Epidermal melanocyte (primary cell): ENCODE measurements around the gene BAX.

Experiments
- DNase-seq: peaks from one replicate; pipeline ENCODE4 v3.0.0; 2011; ENCODE audit warnings: low spot score; ENCODE audit not compliant: insufficient read length

Gene BAX

DNA sequence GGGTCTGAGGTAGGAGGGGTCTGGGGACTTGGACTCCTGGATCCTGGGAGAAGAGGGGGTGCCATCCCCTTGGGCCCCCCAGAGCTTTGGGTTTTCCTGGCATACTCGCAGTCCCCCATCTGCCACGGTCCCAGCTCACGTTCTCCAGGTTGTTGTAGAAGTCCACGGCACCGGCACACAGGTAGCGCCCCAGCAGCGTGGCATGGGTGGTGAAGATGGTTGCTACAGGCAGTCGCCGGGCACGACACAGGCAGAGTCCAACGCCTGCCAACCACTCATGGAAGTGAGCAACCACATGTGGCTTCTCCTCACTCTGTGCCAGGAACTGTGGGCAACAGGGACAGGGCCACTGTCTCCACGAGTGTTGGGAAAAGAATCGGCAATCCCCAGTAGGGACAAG lies 31.0 kb downstream of the BAX start:
- DNase-seq: no peak

DNA sequence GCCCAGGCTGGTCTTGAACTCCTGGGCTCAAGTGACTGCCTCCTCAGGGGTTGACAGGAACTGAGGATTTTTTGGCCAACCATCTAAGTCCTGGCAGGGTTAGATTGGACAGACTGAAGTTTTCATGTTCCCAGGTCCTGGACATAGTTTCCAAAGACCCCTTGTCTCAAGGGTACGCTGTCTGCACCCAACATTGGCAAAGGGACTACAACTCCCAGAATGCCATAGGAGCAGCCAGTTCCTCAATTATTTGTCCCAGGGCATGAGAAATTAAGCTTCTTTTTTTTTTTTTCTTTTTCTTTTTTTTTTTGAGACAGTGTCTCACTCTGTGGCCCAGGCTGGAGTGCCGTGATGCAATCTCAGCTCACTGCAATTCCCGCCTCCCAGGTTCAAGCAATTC lies 31.5 kb downstream of the BAX start:
- no peak for DNase-seq

DNA sequence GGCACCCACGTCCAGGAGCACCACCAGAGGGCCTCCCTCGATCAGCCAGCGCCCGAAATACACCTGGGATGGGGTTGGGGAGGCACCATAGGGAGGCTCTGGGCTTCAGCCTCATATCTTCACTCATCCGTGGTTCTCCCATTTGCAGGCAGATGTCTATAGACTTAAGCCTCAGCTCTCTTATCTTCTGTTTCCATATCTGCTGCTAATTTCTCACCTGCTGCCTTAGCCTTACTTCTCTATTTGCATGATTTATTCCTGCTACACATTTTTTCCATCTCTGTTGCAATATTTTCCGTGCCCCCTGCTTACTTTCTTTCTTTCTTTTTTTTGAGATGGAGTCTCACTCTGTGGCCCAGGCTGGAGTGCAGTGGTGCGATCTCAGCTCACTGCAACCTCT lies 32.6 kb downstream of the BAX start:
- DNase-seq: no peak

DNA sequence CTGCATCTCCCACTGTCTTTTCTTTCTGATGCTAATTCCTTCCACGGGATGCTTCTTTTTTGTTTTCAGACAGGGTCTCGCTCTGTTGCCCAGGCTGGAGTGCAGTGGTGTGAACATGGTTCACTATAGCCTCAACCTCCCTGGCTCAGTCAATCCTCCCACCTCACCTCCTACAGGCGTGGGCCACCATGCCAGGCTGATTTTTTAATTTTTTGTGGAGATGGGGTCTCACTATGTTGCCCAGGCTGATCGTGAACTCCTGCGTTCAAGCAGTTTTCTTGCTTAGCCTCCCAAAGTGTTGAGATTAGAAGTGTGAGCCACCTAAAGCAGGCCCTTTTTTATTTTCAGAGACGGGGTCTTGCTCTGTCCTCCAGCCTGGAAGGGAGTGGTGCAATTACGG lies 33.6 kb downstream of the BAX start:
- no peak for DNase-seq

DNA sequence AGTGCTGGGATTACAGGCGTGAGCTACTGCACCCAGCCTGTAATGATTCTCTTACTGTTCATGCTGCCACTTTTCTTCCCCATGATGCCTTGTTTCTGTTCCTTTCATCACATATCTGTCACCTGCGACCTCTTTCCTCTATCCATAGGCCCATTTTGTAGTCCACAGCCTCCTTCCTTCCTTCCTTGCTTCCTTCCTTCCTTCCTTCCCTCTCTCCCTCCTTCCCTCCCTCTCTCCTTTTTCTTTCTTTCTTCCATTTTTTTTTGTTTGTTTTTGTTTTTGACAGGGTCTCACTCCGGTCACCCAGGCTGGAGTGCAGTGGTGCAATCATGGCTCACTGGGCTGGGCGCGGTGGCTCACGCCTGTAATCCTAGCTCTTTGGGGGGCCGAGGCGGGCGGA lies 34.2 kb downstream of the BAX start:
- DNase-seq: no peak

DNA sequence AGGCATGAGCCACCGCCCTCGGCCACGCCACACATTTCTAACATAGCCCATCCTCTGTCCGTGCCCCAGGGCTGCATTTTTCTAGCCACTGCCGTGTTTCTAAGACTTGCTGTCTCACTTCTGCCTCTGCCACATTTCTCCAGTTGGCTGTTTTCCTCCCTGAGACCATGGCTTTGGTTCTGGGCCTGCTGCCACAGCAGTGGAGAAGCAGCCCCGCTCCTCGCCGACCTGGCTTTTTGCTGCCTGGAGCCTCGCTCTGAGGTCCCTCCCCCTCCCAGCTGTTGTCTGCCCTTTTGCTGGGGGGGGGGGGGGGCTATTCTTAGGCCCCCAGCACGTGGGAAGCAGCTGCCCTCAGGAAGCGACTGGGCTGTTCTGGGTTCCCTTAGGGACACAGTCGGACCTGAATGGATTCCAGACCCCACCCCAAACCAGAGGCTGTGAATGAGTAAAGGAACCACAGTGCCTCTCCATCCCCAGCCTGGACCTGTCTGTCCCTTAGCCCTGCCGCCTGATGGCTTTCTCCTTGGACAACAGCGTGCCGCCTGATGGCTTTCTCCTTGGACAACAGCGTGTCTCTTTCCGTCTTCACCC lies 35.1 kb downstream of the BAX start:
- DNase-seq: no peak

DNA sequence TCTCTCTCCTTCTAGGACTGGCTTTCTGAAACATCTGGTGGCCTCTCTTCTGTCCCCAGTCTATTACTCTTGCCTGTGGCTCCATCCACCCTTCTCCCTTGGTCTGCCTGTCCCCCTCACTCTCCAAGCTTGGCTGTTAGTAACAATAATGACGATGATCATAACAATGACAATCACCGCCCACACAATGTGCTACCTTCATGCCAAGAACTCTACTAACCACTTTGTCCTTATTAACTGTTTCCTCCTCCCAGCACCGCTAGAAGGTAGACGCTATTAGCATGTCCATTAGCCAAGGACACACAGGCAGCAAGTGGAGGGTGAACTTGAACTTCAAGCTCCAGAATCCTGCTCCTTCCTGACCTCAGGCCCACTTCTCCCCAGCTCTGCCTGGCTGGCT lies 35.7 kb downstream of the BAX start:
- DNase-seq: no peak

DNA sequence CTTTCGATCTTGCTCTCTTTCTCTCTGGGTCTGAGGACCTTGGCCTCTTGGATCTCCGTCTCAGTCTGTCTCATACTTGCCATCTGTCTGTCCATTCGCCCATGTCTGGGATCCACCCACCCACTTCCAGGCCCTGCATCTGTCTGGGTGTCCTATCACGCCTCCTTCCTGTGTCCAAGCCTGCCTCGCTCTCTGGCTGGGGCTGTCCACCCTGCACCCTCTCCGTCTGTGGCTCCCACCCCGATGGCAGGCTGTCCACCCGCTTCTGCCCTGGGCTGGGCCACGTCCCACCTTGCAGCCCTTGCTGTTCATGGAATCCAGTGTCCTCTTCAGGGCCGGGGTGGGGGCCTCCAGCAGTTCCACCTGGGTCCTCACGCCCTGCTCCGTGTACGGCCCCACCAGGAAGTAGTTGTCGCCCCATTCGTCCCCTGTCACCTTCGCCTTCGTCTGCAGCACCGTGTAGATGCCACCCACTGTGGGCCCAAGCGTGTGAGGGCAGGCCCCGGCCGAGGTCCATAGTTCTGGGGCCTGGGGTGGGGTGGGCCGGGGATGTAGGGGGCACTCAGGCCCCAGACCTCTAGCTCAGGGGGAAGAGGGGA lies 36.4 kb downstream of the BAX start:
- DNase-seq: no peak

DNA sequence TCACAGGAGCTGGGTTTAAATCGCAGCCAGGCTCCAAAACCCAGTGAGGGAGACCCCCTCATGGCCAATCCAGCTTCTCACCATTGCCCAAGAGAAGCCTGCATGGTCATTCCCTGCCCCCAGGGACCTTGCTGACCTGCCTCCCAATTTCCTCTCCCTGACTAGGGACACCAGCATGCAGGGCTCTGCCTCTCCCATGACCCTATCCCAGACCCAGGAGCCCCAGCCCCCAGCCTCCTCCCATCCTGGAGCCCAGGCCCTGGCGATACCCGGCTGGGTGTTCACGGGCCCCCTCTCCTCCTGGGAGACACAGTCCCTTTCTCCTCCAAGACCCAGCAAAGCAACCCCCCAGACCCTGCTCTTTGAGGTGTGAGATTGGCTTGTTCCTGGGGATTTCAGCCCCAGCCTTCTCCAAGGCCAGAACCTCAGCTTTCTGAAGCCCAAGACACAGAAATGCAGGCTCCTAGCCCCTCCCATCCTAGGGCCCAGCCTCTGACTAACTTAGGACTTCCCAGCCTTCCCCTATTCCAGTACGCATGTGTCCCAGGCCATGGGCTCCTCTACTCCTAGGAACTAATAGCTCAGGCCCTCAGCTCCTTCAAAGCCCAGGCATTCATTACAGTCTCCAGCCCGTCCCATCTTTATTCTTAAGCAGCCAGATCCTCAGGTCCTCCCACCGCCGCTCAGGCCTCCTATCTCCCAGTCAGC lies 37.4 kb downstream of the BAX start:
- peak; percentile 90 for DNase-seq

DNA sequence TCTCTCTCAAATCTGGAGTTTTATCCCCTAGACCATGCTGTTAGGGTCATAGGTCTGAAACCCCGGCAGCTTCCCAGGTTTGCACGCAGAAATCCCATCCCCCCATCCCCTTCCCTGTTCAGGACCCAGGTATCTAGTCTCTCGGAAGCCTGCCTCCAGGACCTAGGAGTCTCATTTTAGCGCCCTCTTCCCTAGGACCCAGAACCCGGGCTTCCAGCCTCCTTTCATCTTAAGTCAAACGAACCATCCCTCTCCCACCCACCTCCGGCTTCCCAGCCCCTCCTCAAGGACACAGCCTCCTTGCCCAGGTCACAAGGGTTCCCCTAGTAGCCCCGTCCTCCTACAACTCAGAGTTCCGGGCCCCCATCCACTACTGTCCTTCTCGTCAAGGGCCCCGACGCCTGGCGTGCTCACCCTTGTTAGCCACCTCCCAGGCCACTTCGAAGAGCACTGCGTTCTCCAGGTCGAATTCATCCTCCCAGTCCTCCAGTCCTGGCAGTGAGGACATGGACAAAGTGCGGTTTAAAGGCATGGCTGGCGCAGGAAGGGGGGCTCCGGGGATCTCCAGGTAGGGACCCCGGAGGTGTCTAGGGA lies 38.0 kb downstream of the BAX start:
- no peak for DNase-seq

DNA sequence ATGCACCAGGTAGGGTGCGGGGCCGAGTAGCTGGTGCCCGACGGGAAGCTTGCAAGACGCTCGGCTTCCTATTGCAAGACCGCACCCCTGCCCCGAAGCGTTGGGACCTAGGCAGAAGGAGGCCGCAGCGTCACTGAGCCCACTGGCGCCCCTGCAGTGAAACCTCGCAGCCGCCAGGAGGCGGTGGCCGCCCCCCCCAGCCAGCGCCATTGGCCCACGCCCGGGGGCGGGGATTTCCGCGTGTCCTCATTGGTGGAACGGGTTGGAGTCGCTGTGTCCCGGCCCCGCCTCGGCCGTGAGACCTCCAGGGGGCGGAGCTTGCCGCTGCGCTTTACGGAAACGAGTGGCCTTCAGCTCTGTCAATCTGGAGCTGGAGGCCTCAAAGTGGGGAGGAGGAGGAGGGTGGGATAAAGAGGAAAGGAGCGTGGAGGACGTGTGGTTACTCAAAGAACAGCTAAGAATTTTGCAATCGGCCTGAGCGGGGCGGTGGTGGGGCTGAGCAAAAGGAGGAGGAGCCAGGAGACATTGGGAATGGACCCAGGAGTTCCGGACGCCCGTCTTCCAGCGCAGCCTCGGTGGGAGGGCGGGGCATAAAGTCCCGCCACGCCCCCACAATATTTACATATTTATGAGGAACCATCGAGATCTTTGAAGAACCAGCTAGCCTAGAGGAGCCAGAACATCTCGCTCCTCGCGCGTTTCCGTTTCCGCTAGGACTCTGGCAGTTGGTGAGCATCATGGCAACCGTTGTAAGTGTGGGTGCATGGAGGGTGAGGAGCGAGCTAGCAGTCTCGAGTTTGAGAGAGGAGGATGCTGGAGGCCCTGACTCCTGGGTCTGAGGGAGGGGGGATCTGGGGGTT lies 38.7 kb downstream of the BAX start, which contains the start of the genes GYS1 and RUVBL2:
Gene GYS1, minus strand, starts transcription at position 135 of the 860 bp plus-strand sequence. CDS start 197 bp downstream, outside the sequence.
Gene RUVBL2, plus strand, starts transcription at position 713 of the 860 bp plus-strand sequence. Its CDS starts 25 bp downstream, at position 738.
- peak; percentile 95 for DNase-seq

DNA sequence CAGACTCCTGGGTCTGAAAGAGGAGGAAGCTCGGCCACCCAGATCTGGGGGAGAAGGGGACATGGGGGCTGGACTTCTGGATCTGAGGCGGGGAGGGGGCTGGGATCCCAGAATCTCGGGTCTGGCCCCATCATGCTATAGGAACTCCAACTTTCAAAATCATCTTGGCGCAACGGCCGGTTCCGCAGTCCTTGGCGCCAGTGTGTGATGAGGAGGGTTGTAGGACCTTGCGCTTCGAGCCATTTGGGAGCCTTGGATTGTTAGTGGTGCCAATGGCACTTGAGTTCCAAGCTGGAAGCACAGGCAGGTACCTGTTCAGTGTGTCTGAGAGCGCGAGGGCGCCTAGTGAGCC lies 39.3 kb downstream of the BAX start:
- no peak for DNase-seq

DNA sequence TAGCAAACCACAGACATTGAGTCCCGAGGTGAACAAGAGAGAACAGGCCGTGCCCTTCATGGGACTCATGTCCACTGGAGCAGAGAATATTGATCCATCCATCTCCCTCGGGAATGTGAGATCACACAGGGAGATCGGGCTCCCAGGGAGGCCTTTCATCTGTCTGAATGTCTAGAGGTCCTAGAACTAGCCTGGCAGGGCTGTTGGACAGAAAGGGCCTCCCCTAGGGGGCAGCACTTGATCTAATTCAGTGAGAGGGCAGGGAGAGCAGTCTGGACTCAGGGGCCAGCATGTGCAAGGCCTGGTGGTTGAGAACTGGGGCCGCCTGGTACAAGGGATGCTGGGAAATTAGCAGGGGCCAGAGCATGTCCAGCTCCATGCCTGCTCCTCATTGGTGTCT lies 43.3 kb downstream of the BAX start:
- DNase-seq: no peak

DNA sequence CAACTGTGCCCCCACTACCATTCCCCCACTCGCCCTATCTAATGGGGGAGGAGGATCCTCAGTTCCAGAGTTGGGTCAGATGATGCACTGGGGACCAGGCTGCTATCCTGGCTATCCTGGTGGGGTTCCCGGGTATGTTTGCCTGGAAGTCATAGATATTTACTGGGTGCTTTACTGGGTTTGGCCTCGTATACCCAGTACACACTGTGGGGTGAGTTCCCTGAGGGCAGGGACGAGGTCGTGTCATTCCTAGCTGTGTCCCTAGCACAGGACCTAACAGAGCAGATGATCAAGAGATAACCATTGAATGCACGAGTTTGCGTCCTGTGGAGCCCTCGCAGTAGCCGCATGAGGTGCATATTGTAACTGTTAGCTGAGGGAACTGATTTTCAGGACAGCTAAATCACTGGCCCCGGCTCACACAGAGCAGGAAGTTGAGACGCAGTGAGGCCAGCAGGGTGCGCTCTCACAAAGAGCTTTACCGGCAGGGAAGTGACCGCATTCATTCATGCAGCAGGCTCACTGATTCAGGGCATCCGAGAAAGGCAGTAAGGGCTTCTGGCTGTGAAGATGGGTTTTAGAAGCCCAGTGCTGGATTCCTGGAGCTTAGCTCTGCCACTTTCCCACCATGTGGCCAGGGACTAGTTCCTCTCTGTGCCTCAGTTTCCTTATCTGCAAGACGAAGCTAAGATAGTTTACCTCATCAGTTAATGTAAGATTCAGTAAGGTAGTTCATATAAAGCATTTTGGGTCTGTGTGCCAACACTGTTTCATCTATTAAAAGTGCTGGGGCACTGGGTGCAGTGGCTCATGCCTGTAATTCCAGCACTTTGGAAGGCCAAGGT lies 45.0 kb downstream of the BAX start:
- DNase-seq: peak; percentile 50

DNA sequence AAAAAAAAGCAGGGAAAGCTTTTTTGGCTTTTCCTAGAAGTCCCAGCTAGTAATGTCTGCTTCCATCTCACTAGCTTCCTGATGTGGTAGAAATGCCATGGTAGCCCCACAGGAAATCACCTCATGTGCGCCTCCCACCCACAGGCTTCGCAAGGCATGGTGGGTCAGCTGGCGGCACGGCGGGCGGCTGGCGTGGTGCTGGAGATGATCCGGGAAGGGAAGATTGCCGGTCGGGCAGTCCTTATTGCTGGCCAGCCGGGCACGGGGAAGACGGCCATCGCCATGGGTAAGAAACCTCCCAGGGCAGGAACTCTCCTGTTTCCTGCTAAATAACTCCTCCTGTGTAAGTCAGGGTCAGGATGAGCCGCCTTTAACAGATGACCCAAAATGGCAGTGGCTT lies 49.5 kb downstream of the BAX start:
- no peak for DNase-seq

DNA sequence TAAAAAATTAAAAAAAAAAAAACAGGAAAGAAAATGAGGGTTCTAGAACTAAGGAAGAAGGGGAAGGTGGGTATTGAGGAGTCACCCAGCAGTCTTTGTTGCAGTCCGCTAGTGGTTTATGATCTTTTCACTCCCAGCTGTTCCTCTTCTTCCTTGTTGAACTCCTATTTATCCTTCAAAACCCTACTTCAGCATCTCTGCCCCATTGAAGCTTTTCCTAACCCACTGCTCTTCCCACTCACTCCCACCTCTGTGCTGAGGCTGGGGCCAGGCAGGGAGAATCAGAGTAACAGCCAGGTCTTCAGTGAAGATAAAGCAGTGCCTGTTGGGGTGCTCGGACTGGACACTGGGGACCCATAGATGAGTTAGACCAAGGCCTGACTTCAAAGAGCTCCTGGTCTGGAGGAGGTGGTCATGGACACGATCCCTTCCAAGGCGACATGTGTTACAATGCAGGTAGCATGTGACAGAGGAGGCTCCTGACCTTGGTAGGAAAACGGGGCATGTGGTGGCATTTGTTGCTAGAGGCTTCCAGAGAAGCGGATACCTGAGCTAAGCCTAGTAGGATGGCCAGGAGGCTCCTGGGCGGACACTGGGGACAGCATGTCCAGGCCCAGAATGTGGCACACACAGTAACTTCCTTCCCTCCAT lies 50.4 kb downstream of the BAX start:
- DNase-seq: no peak

DNA sequence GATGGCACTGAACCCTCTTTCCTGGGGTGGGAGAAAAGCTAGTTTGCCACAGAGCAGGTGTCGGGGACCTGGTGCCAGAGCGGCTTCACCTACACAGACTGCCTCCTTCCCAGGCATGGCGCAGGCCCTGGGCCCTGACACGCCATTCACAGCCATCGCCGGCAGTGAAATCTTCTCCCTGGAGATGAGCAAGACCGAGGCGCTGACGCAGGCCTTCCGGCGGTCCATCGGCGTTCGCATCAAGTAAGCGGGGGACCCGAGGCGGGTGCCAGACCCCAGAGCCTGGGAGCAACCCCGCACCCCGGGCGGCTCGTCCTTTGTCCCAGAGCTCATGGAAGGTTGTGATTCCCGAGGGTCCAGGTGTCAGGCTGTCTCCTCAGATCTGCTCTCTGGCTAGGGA lies 52.2 kb downstream of the BAX start:
- DNase-seq: no peak

DNA sequence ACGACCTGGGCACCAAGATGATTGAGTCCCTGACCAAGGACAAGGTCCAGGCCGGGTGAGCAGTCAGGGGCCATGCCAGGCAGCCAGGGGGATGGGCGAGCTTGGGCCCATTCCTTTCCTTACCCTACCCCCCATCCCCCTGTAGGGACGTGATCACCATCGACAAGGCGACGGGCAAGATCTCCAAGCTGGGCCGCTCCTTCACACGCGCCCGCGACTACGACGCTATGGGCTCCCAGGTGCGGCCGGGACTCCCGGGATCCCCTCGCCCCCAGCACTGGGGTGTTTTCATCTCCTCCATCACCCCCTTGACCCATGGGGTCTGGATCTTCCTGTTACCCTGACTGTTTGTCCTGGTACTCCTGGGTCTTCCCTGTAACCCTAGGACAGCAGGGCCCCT lies 55.2 kb downstream of the BAX start:
- DNase-seq: no peak

DNA sequence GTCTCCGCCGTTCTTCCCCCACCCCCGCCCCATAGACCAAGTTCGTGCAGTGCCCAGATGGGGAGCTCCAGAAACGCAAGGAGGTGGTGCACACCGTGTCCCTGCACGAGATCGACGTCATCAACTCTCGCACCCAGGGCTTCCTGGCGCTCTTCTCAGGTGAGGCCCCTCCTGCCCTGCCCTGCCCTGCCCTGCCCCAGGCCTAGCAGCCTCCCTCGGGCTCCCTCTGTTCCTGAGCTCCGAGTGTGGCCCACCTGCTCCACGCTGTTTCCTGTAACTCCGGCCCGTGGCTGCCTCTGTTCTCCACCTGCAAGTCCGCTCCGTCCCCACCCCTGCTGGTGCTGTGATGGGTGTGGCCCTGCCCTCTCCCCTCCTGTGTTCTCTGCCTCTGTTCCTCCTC lies 55.8 kb downstream of the BAX start:
- no peak for DNase-seq

DNA sequence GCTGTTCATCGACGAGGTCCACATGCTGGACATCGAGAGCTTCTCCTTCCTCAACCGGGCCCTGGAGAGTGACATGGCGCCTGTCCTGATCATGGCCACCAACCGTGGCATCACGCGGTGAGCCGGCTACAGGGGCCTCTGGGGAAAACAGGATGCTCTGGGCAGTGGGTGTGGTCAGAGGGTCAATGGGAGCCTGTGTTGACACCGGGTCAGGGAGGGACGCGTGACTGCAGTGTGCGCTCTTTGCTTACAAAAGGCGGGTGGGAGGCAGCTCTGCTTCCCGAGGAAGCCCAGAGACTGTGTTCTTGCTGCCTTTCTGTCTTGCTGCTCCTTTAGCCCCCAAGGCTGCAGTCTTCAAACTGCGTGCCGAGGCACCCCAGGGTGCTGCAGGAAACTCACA lies 56.5 kb downstream of the BAX start:
- DNase-seq: peak; percentile 40
